Omental fat pad (tissue), 4 donors: Measurements from ENCODE around the gene ALK. TPM values are rescaled to one million over a fixed set of nuclear protein-coding genes. Genes with fewer than 3 reads are reported as not detected.

Source experiments
- ATAC-seq: fragments of 150-250 bp; one replicate; pipeline ENCODE4 v1.9.1; 2016; ENCODE audit warnings: mild to moderate bottlenecking, moderate library complexity; ENCODE audit not compliant: low FRiP score
- DNase-seq: peaks from one replicate; pipeline ENCODE4 v3.0.0-alpha.2; 2019; ENCODE audit warnings: low spot score
- CTCF ChIP-seq, 3 donors: fragments of 450-650 bp; IDR thresholded peaks; one replicate each; pipeline ENCODE4 v1.5.1; 2016 to 2017; ENCODE audit warnings: antibody characterized with exemption in 3 of 3, mild to moderate bottlenecking in 3 of 3, moderate library complexity in 2 of 3
- total RNA-seq, 4 donors: library from RNA; depleted of rRNA; stranded (reverse); fragments of >200 nt; gene quantifications; one replicate each; pipeline ENCODE4 v1.1.0, GENCODE V29; 2016

Gene ALK
- total RNA-seq, 4 donors from 2014 or later, result 0.12 to 2.2 (median 0.44) TPM; not detected in 1

GRCh38 chr2:29390136-29390535 is 531.2 kb downstream of the ALK start:
- DNase-seq, result no peak
- ATAC-seq, result no peak
- TF ChIP-seq CTCF (IDR thresholded peaks at IDR 0.05), result no peak

- no peak for TF ChIP-seq CTCF (IDR thresholded peaks at IDR 0.05)
- ATAC-seq, result no peak
Observed at GRCh38 chr2:29389686-29390085, 531.7 kb downstream of the ALK start.

GRCh38 chr2:29388071-29388470 is 533.3 kb downstream of the ALK start:
- TF ChIP-seq CTCF (IDR thresholded peaks at IDR 0.05), result no peak
- ATAC-seq (no peak), DNase-seq (no peak)

More at GRCh38 chr2:29389686-29390085, 531.7 kb downstream of the ALK start:
- no peak for DNase-seq

- DNase-seq (no peak), ATAC-seq (no peak)
- TF ChIP-seq CTCF (IDR thresholded peaks at IDR 0.05), result no peak
Observed at GRCh38 chr2:29382486-29382885, 538.9 kb downstream of the ALK start.

- DNase-seq (no peak), ATAC-seq (no peak)
- no peak for TF ChIP-seq CTCF (IDR thresholded peaks at IDR 0.05)
Observed at GRCh38 chr2:29377788-29378187, 543.6 kb downstream of the ALK start.

- no peak for TF ChIP-seq CTCF (IDR thresholded peaks at IDR 0.05)
- DNase-seq, result no peak
- ATAC-seq, result no peak
Observed at GRCh38 chr2:29376541-29376940, 544.8 kb downstream of the ALK start.

- DNase-seq, result no peak
- TF ChIP-seq CTCF (IDR thresholded peaks at IDR 0.05), result no peak
- ATAC-seq, result no peak
Observed at GRCh38 chr2:29375843-29376242, 545.5 kb downstream of the ALK start.
